Parathyroid adenoma (tissue), 2 donors: Measurements from ENCODE around the gene MUL1.

ENCODE experiments used
- H2AFZ ChIP-seq: fragments of 300-600 bp; sonication (generic); one replicate; pipeline ENCODE4 v1.7.0; 2017; ENCODE audit warnings: antibody characterized with exemption, mild to moderate bottlenecking
- H3K27ac ChIP-seq: fragments of 300-600 bp; sonication (generic); one replicate; pipeline ENCODE4 v1.7.0; 2017
- H3K27me3 ChIP-seq: fragments of 300-600 bp; sonication (generic); one replicate; pipeline ENCODE4 v1.7.0; 2017; ENCODE audit warnings: low read length; ENCODE audit not compliant: control insufficient read depth, insufficient read depth
- H3K36me3 ChIP-seq: fragments of 300-600 bp; sonication (generic); one replicate; pipeline ENCODE4 v1.7.0; 2017; ENCODE audit warnings: low read length; ENCODE audit not compliant: control insufficient read depth, insufficient read depth
- H3K4me1 ChIP-seq: fragments of 300-600 bp; sonication (generic); one replicate; pipeline ENCODE4 v1.7.0; 2017; ENCODE audit warnings: control low read depth
- H3K4me2 ChIP-seq: fragments of 300-600 bp; sonication (generic); one replicate; pipeline ENCODE4 v1.7.0; 2017; ENCODE audit warnings: low read length
- H3K4me3 ChIP-seq: fragments of 300-600 bp; sonication (generic); one replicate; pipeline ENCODE4 v1.7.0; 2017; ENCODE audit warnings: low read depth, low read length
- H3K79me2 ChIP-seq: fragments of 300-600 bp; sonication (generic); one replicate; pipeline ENCODE4 v1.7.0; 2017; ENCODE audit warnings: control low read depth
- H3K9ac ChIP-seq: fragments of 300-600 bp; sonication (generic); one replicate; pipeline ENCODE4 v1.7.0; 2017; ENCODE audit warnings: mild to moderate bottlenecking
- H3K9me3 ChIP-seq: fragments of 300-600 bp; sonication (generic); one replicate; pipeline ENCODE4 v1.7.0; 2017; ENCODE audit warnings: low read length; ENCODE audit not compliant: control insufficient read depth
- CTCF ChIP-seq: fragments of 300-600 bp; sonication (generic); IDR thresholded peaks from one replicate; pipeline ENCODE4 v1.7.0; 2017; ENCODE audit warnings: antibody characterized with exemption, mild to moderate bottlenecking
- donor health status: primary hyperparathyroidism.

The MUL1 gene

GRCh38 chr1:20530901-20531300, 22.9 kb upstream of the MUL1 start:
- no peak overlapping the region for H3K4me2 ChIP-seq
- no peak overlapping the region for H2AFZ ChIP-seq
- no peak for TF ChIP-seq CTCF
- H3K9me3 ChIP-seq: no peaks in the 10 kb centered on the region
- H3K4me3 ChIP-seq: no peak overlapping the region
- no peak overlapping the region for H3K27ac ChIP-seq
- no peaks in the 10 kb centered on the region for H3K36me3 ChIP-seq
- peaks cover 7% of the 10 kb centered on the region for H3K4me1 ChIP-seq
- no peaks in the 10 kb centered on the region for H3K27me3 ChIP-seq
- H3K9ac ChIP-seq: no peak overlapping the region
- no peaks in the 10 kb centered on the region for H3K79me2 ChIP-seq

- peaks cover 7% of the 10 kb centered on the region for H3K4me1 ChIP-seq
These were observed 22.4 kb upstream of the MUL1 start for GRCh38 chr1:20530306-20530705.

GRCh38 chr1:20528221-20528620, 20.3 kb upstream of the MUL1 start:
- H3K36me3 ChIP-seq: no peaks in the 10 kb centered on the region
- H2AFZ ChIP-seq: no peak overlapping the region
- no peaks in the 10 kb centered on the region for H3K27me3 ChIP-seq
- H3K4me2 ChIP-seq: no peak overlapping the region
- no peaks in the 10 kb centered on the region for H3K4me1 ChIP-seq
- H3K27ac ChIP-seq: no peak overlapping the region
- no peaks in the 10 kb centered on the region for H3K9me3 ChIP-seq
- no peak overlapping the region for H3K9ac ChIP-seq
- no peak overlapping the region for H3K4me3 ChIP-seq
- no peaks in the 10 kb centered on the region for H3K79me2 ChIP-seq
- TF ChIP-seq CTCF: no peak

More at GRCh38 chr1:20530306-20530705, 22.4 kb upstream of the MUL1 start:
- H2AFZ ChIP-seq: no peak overlapping the region
- no peak for TF ChIP-seq CTCF
- no peaks in the 10 kb centered on the region for H3K79me2 ChIP-seq
- no peak overlapping the region for H3K27ac ChIP-seq
- H3K36me3 ChIP-seq: no peaks in the 10 kb centered on the region
- H3K9me3 ChIP-seq: no peaks in the 10 kb centered on the region
- H3K4me3 ChIP-seq: no peak overlapping the region
- no peak overlapping the region for H3K4me2 ChIP-seq
- no peak overlapping the region for H3K9ac ChIP-seq
- no peaks in the 10 kb centered on the region for H3K27me3 ChIP-seq

GRCh38 chr1:20526267-20526666, 18.3 kb upstream of the MUL1 start:
- no peaks in the 10 kb centered on the region for H3K27me3 ChIP-seq
- no peak overlapping the region for H3K27ac ChIP-seq
- TF ChIP-seq CTCF: no peak

More at GRCh38 chr1:20526267-20526666, 18.3 kb upstream of the MUL1 start:
- Histone ChIP-seq H3K9ac (no peak overlapping the region), H3K4me2 (no peak overlapping the region), H3K79me2 (no peaks in the 10 kb centered on the region), H3K4me3 (no peak overlapping the region), H3K9me3 (no peaks in the 10 kb centered on the region), H2AFZ (no peak overlapping the region), H3K4me1 (no peaks in the 10 kb centered on the region), H3K36me3 (no peaks in the 10 kb centered on the region)
